Measurements from ENCODE around the gene NT5C1B.

Gene NT5C1B

GRCh38 chr2:18518116-18519111 is 71.0 kb downstream of the NT5C1B start:
- Histone ChIP-seq H3K18ac (ENCODE audit: low read length) (no peak overlapping the region), H2AK5ac (ENCODE audit: low read depth, low read length) (no peak overlapping the region), H3K23ac (ENCODE audit: low read depth, low read length, poor library complexity) (no peak overlapping the region), H2BK12ac (ENCODE audit: low read length) (no peak overlapping the region), H4K8ac (ENCODE audit: low read depth, low read length) (no peak overlapping the region), H2BK120ac (ENCODE audit: low read depth, low read length) (no peak overlapping the region), H4K91ac (ENCODE audit: low read depth, low read length, poor library complexity) (no peak overlapping the region), H3K4me2 (ENCODE audit: insufficient read depth, low read length, poor library complexity, severe bottlenecking) (no peak overlapping the region), H3K4me3 (ENCODE audit: low read length in 2 of 2) (no peak overlapping the region), H3K14ac (ENCODE audit: low read length) (no peak overlapping the region), H2AFZ (ENCODE audit: low read length) (no peak overlapping the region), H2BK15ac (ENCODE audit: low read length) (no peak overlapping the region), H3K27me3 (ENCODE audit: control insufficient read depth in 3 of 3, insufficient read depth in 3 of 3, low read depth in 1 of 3, low read length in 3 of 3) (peaks cover 0 to 12% (median 0%) of the 10 kb centered on the region in 3 experiments), H3K9me3 (replicated peaks in 1 of 2; ENCODE audit: control insufficient read depth in 2 of 2, insufficient read depth in 1 of 2, low read depth in 1 of 2, low read length in 2 of 2) (no peaks in the 10 kb centered on the region), H2BK5ac (ENCODE audit: low read length) (no peak overlapping the region), H3K9ac (ENCODE audit: low read depth, low read length, poor library complexity) (no peak overlapping the region), H3K79me1 (ENCODE audit: low read depth, low read length) (no peaks in the 10 kb centered on the region), H3K4me1 (ENCODE audit: control insufficient read depth in 2 of 2, insufficient read depth in 1 of 2, low read depth in 1 of 2, low read length in 2 of 2) (peaks cover 0 to 10% of the 10 kb centered on the region in 2 donors), H3K27ac (replicated peaks; ENCODE audit: low read length) (no peak overlapping the region), H3K36me3 (replicated peaks in 1 of 2; ENCODE audit: control insufficient read depth in 2 of 2, insufficient read depth in 2 of 2, low read length in 2 of 2) (no peaks in the 10 kb centered on the region), H3K4ac (ENCODE audit: low read length) (no peak overlapping the region)
- WGBS, 2 donors (ENCODE audit: extremely low coverage in 2 of 2, insufficient read length in 2 of 2, insufficient replicate concordance in 1 of 2): no CpG with 5 or more reads among the region's 11 CpGs
- DNase-seq (ENCODE audit: low spot score): no peak

GRCh38 chr2:18517386-18517785 is 72.0 kb downstream of the NT5C1B start:
- no peak overlapping the region for H3K14ac ChIP-seq (ENCODE audit: low read length)
- H2BK120ac ChIP-seq (ENCODE audit: low read depth, low read length): no peak overlapping the region
- no peak overlapping the region for H3K4me3 ChIP-seq (ENCODE audit: low read length in 2 of 2)
- no peak overlapping the region for H3K4me2 ChIP-seq (ENCODE audit: insufficient read depth, low read length, poor library complexity, severe bottlenecking)
- no peak for DNase-seq (ENCODE audit: low spot score)
- no peak overlapping the region for H3K4ac ChIP-seq (ENCODE audit: low read length)
- no peaks in the 10 kb centered on the region for H3K79me1 ChIP-seq (ENCODE audit: low read depth, low read length)
- no peak overlapping the region for H2AK5ac ChIP-seq (ENCODE audit: low read depth, low read length)
- H4K8ac ChIP-seq (ENCODE audit: low read depth, low read length): no peak overlapping the region
- H2AFZ ChIP-seq (ENCODE audit: low read length): no peak overlapping the region
- no peak overlapping the region for H3K18ac ChIP-seq (ENCODE audit: low read length)
- no peak overlapping the region for H3K9ac ChIP-seq (ENCODE audit: low read depth, low read length, poor library complexity)
- no peaks in the 10 kb centered on the region for H3K9me3 ChIP-seq (replicated peaks in 1 of 2; ENCODE audit: control insufficient read depth in 2 of 2, insufficient read depth in 1 of 2, low read depth in 1 of 2, low read length in 2 of 2)
- no peak overlapping the region for H3K27ac ChIP-seq (replicated peaks; ENCODE audit: low read length)
- peaks cover 0 to 8% (median 0%) of the 10 kb centered on the region in 3 experiments for H3K27me3 ChIP-seq (ENCODE audit: control insufficient read depth in 3 of 3, insufficient read depth in 3 of 3, low read depth in 1 of 3, low read length in 3 of 3)
- H3K4me1 ChIP-seq (ENCODE audit: control insufficient read depth in 2 of 2, insufficient read depth in 1 of 2, low read depth in 1 of 2, low read length in 2 of 2): peaks cover 0 to 10% of the 10 kb centered on the region in 2 donors
- H2BK15ac ChIP-seq (ENCODE audit: low read length): no peak overlapping the region
- H3K36me3 ChIP-seq (replicated peaks in 1 of 2; ENCODE audit: control insufficient read depth in 2 of 2, insufficient read depth in 2 of 2, low read length in 2 of 2): no peaks in the 10 kb centered on the region
- H4K91ac ChIP-seq (ENCODE audit: low read depth, low read length, poor library complexity): no peak overlapping the region
- H2BK12ac ChIP-seq (ENCODE audit: low read length): no peak overlapping the region
- no peak overlapping the region for H3K23ac ChIP-seq (ENCODE audit: low read depth, low read length, poor library complexity)
- no peak overlapping the region for H2BK5ac ChIP-seq (ENCODE audit: low read length)
- no CpG with 5 or more reads among the region's 1 CpG for WGBS, 2 donors (ENCODE audit: extremely low coverage in 2 of 2, insufficient read length in 2 of 2, insufficient replicate concordance in 1 of 2)

GRCh38 chr2:18516112-18516511 is 73.3 kb downstream of the NT5C1B start:
- Histone ChIP-seq H3K79me1 (ENCODE audit: low read depth, low read length) (no peaks in the 10 kb centered on the region), H2BK12ac (ENCODE audit: low read length) (no peak overlapping the region), H4K8ac (ENCODE audit: low read depth, low read length) (no peak overlapping the region), H3K9ac (ENCODE audit: low read depth, low read length, poor library complexity) (no peak overlapping the region), H3K18ac (ENCODE audit: low read length) (no peak overlapping the region), H3K4ac (ENCODE audit: low read length) (no peak overlapping the region), H3K9me3 (replicated peaks in 1 of 2; ENCODE audit: control insufficient read depth in 2 of 2, insufficient read depth in 1 of 2, low read depth in 1 of 2, low read length in 2 of 2) (no peaks in the 10 kb centered on the region), H2AFZ (ENCODE audit: low read length) (no peak overlapping the region), H3K27me3 (ENCODE audit: control insufficient read depth in 3 of 3, insufficient read depth in 3 of 3, low read depth in 1 of 3, low read length in 3 of 3) (peaks cover 0 to 2% (median 0%) of the 10 kb centered on the region in 3 experiments), H2AK5ac (ENCODE audit: low read depth, low read length) (no peak overlapping the region), H3K36me3 (replicated peaks in 1 of 2; ENCODE audit: control insufficient read depth in 2 of 2, insufficient read depth in 2 of 2, low read length in 2 of 2) (no peaks in the 10 kb centered on the region), H3K4me2 (ENCODE audit: insufficient read depth, low read length, poor library complexity, severe bottlenecking) (no peak overlapping the region), H3K27ac (replicated peaks; ENCODE audit: low read length) (no peak overlapping the region), H2BK120ac (ENCODE audit: low read depth, low read length) (no peak overlapping the region), H3K4me1 (ENCODE audit: control insufficient read depth in 2 of 2, insufficient read depth in 1 of 2, low read depth in 1 of 2, low read length in 2 of 2) (peaks cover 0 to 10% of the 10 kb centered on the region in 2 donors), H3K4me3 (ENCODE audit: low read length in 2 of 2) (no peak overlapping the region), H3K23ac (ENCODE audit: low read depth, low read length, poor library complexity) (no peak overlapping the region), H2BK5ac (ENCODE audit: low read length) (no peak overlapping the region), H4K91ac (ENCODE audit: low read depth, low read length, poor library complexity) (no peak overlapping the region), H3K14ac (ENCODE audit: low read length) (no peak overlapping the region), H2BK15ac (ENCODE audit: low read length) (no peak overlapping the region)
- peak; percentile 11 for DNase-seq (ENCODE audit: low spot score)
- WGBS, 2 donors (ENCODE audit: extremely low coverage in 2 of 2, insufficient read length in 2 of 2, insufficient replicate concordance in 1 of 2): no CpG with 5 or more reads among the region's 11 CpGs

Data from neuronal stem cell (in vitro differentiated cells).